ENCODE data around the gene SFT2D1.

The SFT2D1 gene

DNA sequence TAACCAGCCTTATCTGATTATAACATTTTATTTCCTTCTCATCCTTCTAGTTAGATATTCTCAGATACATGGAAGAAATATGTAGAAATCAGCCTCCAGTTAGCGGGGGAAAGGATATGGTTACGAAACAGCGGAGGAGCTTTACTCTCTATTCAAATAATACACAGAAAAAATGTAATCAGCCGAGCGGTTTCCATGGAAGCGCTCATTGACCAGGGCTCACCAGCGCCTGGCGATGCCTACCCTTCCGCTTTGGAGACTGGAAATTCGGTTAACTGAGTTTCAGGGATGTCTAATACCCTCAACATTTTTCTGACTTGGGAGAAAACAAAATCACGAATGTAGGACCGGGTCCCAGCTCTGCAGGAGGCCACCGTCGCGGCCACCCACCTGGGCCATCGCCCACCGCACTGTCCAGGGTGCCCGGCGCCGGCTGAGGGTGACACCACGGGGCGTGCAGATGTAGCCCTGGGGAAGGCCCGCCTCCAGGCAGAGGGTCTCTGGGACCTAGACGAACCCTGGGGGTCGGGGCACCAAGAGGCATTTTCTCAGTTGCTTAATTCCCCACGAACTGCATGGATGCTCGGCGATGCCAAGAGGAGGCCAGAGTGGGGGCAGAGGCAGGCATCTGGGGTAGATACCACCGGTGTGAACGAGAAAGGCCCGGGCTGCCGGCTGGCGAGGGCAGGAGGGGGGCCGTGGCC is 35.8 kb downstream of the SFT2D1 start:
- H3K27me3 ChIP-seq (ENCODE audit: control insufficient read depth in 1 of 2, insufficient read depth in 2 of 2, low read length in 2 of 2) = peaks cover 32 to 40% of the 10 kb centered on the region in 2 donors
- peak overlapping the region in 1 of 2 donors; percentile 54 for H3K4me3 ChIP-seq (ENCODE audit: low read length in 2 of 2)
- H3K9me3 ChIP-seq (ENCODE audit: control insufficient read depth in 2 of 2, low read length in 2 of 2) = no peaks in the 10 kb centered on the region
- H3K36me3 ChIP-seq (ENCODE audit: control insufficient read depth in 2 of 2, insufficient read depth in 2 of 2, low read length in 2 of 2) = no peaks in the 10 kb centered on the region
- H3K27ac ChIP-seq (ENCODE audit: low read length) = no peak overlapping the region
- H3K9ac ChIP-seq (ENCODE audit: low read length in 2 of 2) = no peak overlapping the region
- H3K4me1 ChIP-seq (ENCODE audit: control insufficient read depth, insufficient read depth, low read length) = peaks cover 16% of the 10 kb centered on the region

- Histone ChIP-seq H3K36me3 (ENCODE audit: control insufficient read depth in 2 of 2, insufficient read depth in 2 of 2, low read length in 2 of 2) (no peaks in the 10 kb centered on the region), H3K27ac (ENCODE audit: low read length) (no peak overlapping the region), H3K4me1 (ENCODE audit: control insufficient read depth, insufficient read depth, low read length) (peaks cover 16% of the 10 kb centered on the region), H3K27me3 (ENCODE audit: control insufficient read depth in 1 of 2, insufficient read depth in 2 of 2, low read length in 2 of 2) (peaks cover 32 to 41% of the 10 kb centered on the region in 2 donors), H3K9ac (ENCODE audit: low read length in 2 of 2) (no peak overlapping the region), H3K9me3 (ENCODE audit: control insufficient read depth in 2 of 2, low read length in 2 of 2) (no peaks in the 10 kb centered on the region), H3K4me3 (ENCODE audit: low read length in 2 of 2) (no peak overlapping the region)
Measured at GRCh38 chr6:166305562-166306117, 36.7 kb downstream of the SFT2D1 start.

GRCh38 chr6:166304106-166304505 is 38.2 kb downstream of the SFT2D1 start:
- H3K9me3 ChIP-seq (ENCODE audit: control insufficient read depth in 2 of 2, low read length in 2 of 2) = no peaks in the 10 kb centered on the region
- H3K27me3 ChIP-seq (ENCODE audit: control insufficient read depth in 1 of 2, insufficient read depth in 2 of 2, low read length in 2 of 2) = peaks cover 28 to 38% of the 10 kb centered on the region in 2 donors
- H3K27ac ChIP-seq (ENCODE audit: low read length) = no peak overlapping the region
- H3K9ac ChIP-seq (ENCODE audit: low read length in 2 of 2) = no peak overlapping the region
- peaks cover 16% of the 10 kb centered on the region for H3K4me1 ChIP-seq (ENCODE audit: control insufficient read depth, insufficient read depth, low read length)
- H3K4me3 ChIP-seq (ENCODE audit: low read length in 2 of 2) = no peak overlapping the region
- H3K36me3 ChIP-seq (ENCODE audit: control insufficient read depth in 2 of 2, insufficient read depth in 2 of 2, low read length in 2 of 2) = no peaks in the 10 kb centered on the region

DNA sequence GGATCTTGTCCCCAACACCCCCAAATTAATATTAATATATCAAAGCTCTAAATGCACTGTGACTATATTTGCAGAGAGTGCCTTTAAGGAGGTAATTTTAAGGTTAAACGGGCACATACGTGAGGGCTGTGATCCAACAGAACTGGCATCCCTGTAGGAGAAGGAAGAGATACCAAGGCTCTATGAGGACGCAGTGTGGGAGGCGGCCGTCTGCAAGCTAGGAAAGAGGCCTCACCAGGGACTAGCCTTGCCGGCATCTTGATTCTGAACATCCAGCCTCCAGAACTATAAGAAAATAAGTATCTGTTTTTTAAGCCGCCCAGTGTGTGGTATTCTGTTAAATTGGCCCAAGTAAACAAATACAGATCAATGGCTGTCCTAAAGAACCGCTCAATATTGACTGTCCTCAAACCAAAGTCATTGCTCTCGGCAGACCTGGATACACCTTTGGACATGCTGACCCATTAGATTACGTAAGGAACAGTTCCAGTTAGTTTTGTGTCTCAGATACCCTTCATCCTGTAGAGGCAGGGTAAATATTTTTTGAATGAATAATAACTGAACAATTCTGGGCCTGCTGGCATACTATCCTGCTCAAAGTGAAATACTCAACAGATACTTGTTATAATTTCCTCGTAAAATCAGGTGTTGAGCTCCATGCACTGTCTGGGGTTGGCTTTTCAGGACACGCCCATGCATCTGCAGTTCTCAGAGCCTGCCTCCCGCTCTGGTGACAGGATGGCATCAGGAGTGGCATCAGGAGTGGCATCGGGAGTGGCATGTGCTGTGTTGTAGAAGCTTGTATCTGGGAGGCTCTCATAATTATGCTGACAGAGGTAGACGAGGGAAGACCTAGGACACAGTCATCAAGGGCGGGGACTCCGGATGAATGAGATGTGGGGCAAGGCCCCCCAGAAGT is 40.5 kb downstream of the SFT2D1 start:
- H3K36me3 ChIP-seq (ENCODE audit: control insufficient read depth in 2 of 2, insufficient read depth in 2 of 2, low read length in 2 of 2) = no peaks in the 10 kb centered on the region
- no peak overlapping the region for H3K9ac ChIP-seq (ENCODE audit: low read length in 2 of 2)
- peaks cover 3% of the 10 kb centered on the region for H3K4me1 ChIP-seq (ENCODE audit: control insufficient read depth, insufficient read depth, low read length)
- peaks cover 21 to 24% of the 10 kb centered on the region in 2 donors for H3K27me3 ChIP-seq (ENCODE audit: control insufficient read depth in 1 of 2, insufficient read depth in 2 of 2, low read length in 2 of 2)
- H3K9me3 ChIP-seq (ENCODE audit: control insufficient read depth in 2 of 2, low read length in 2 of 2) = no peaks in the 10 kb centered on the region
- H3K27ac ChIP-seq (ENCODE audit: low read length) = no peak overlapping the region
- H3K4me3 ChIP-seq (ENCODE audit: low read length in 2 of 2) = no peak overlapping the region

- peaks cover 12 to 16% of the 10 kb centered on the region in 2 donors for H3K27me3 ChIP-seq (ENCODE audit: control insufficient read depth in 1 of 2, insufficient read depth in 2 of 2, low read length in 2 of 2)
- no peak overlapping the region for H3K27ac ChIP-seq (ENCODE audit: low read length)
Measured at GRCh38 chr6:166300357-166300987, 41.9 kb downstream of the SFT2D1 start.

GRCh38 chr6:166297606-166298005 is 44.7 kb downstream of the SFT2D1 start:
- Histone ChIP-seq H3K27ac (ENCODE audit: low read length) (no peak overlapping the region), H3K9me3 (ENCODE audit: control insufficient read depth in 2 of 2, low read length in 2 of 2) (no peaks in the 10 kb centered on the region), H3K4me3 (ENCODE audit: low read length in 2 of 2) (no peak overlapping the region), H3K9ac (ENCODE audit: low read length in 2 of 2) (no peak overlapping the region), H3K36me3 (ENCODE audit: control insufficient read depth in 2 of 2, insufficient read depth in 2 of 2, low read length in 2 of 2) (no peaks in the 10 kb centered on the region), H3K4me1 (ENCODE audit: control insufficient read depth, insufficient read depth, low read length) (no peaks in the 10 kb centered on the region), H3K27me3 (ENCODE audit: control insufficient read depth in 1 of 2, insufficient read depth in 2 of 2, low read length in 2 of 2) (peaks cover 7 to 9% of the 10 kb centered on the region in 2 donors)

More at GRCh38 chr6:166300357-166300987, 41.9 kb downstream of the SFT2D1 start:
- Histone ChIP-seq H3K36me3 (ENCODE audit: control insufficient read depth in 2 of 2, insufficient read depth in 2 of 2, low read length in 2 of 2) (no peaks in the 10 kb centered on the region), H3K4me3 (ENCODE audit: low read length in 2 of 2) (no peak overlapping the region), H3K9ac (ENCODE audit: low read length in 2 of 2) (no peak overlapping the region), H3K4me1 (ENCODE audit: control insufficient read depth, insufficient read depth, low read length) (no peaks in the 10 kb centered on the region), H3K9me3 (ENCODE audit: control insufficient read depth in 2 of 2, low read length in 2 of 2) (no peaks in the 10 kb centered on the region)

DNA sequence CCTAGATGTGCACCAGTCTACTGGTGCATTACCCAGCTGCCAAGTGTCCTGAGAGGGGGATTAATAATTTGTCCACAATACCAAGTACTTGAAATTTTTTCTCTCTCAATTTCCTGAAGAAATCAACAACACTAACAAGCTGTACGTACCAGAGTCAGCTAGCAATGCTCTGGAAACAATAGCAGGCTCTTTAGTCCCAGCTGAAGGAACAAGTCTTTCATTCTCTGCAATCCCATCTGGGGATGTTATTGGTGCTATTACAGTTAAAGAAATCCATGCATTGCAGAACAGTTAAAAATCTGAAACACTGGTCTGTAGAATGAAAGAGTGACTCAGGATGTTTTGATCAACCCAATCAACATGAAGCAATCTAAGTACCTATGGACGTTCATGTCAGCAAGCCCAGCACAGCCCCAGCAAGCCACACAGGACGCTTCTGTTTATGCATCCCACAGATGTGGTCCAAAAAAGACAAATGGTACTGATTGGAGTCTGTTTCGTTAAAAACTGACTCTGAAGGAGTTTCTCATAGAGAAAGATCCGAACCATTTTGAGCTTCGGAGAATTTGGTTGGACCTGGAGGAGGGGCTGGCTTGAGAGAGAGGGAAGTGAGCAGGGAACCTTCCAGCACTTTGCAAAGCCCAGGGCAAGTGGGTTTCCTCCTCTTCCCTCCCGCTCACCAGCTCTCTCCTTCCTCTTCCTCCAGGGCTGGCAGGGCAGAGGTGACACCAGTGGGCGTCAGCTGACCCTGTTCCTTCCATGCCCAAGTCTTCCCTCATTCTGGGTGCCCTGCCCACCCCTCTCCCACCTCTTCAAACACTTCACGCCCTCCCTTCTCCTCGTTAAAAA is 46.1 kb downstream of the SFT2D1 start:
- no peak overlapping the region for H3K27ac ChIP-seq (ENCODE audit: low read length)
- H3K9ac ChIP-seq (ENCODE audit: low read length in 2 of 2) = no peak overlapping the region
- H3K4me1 ChIP-seq (ENCODE audit: control insufficient read depth, insufficient read depth, low read length) = no peaks in the 10 kb centered on the region
- no peaks in the 10 kb centered on the region for H3K36me3 ChIP-seq (ENCODE audit: control insufficient read depth in 2 of 2, insufficient read depth in 2 of 2, low read length in 2 of 2)
- H3K9me3 ChIP-seq (ENCODE audit: control insufficient read depth in 2 of 2, low read length in 2 of 2) = no peaks in the 10 kb centered on the region
- peaks cover 9 to 11% of the 10 kb centered on the region in 2 donors for H3K27me3 ChIP-seq (ENCODE audit: control insufficient read depth in 1 of 2, insufficient read depth in 2 of 2, low read length in 2 of 2)
- H3K4me3 ChIP-seq (ENCODE audit: low read length in 2 of 2) = no peak overlapping the region

- Histone ChIP-seq H3K9ac (ENCODE audit: low read length in 2 of 2) (no peak overlapping the region), H3K4me1 (ENCODE audit: control insufficient read depth, insufficient read depth, low read length) (no peaks in the 10 kb centered on the region), H3K36me3 (ENCODE audit: control insufficient read depth in 2 of 2, insufficient read depth in 2 of 2, low read length in 2 of 2) (no peaks in the 10 kb centered on the region), H3K4me3 (ENCODE audit: low read length in 2 of 2) (no peak overlapping the region), H3K27me3 (ENCODE audit: control insufficient read depth in 1 of 2, insufficient read depth in 2 of 2, low read length in 2 of 2) (peaks cover 9 to 12% of the 10 kb centered on the region in 2 donors), H3K9me3 (ENCODE audit: control insufficient read depth in 2 of 2, low read length in 2 of 2) (no peaks in the 10 kb centered on the region), H3K27ac (ENCODE audit: low read length) (no peak overlapping the region)
Measured at GRCh38 chr6:166293731-166294584, 48.4 kb downstream of the SFT2D1 start.

DNA sequence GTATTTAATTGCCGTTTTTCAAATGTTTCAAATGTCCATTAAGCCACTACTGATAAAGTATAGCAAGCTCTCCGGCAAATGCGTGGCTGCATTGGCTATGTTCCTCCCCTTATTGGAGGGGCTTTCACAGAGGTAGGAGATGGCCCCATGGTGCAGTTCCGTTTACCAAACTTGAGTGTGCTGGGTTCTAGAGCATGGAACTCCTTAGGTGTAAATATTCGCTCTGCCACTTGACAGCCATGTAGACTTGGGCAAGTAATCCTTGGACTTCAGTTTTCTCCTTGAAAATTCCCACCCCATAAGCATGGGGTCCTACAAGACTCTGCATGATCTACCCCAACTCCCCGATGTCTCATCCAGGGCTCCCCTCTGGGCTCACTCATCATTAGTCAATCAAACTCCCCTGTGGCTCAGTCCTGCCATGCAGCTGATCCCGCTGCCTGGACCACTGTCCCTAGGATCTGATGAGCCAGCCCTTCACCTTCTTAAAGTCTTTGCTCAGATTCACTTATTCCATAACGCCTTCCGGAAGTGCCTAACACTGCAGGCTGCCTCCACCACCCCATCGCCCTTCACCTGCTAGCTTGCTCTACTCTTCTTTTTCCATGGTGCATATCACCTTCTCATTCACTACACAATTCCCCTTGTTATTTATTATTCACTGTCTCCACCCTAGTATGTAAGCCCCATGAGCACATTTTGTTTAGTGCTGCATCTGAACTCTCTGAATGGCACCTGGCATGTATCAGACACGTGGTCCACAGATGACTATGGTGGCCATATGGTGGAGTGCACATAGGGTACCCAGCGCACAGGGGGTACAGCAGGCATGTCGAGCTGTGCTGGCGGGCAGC is 52.9 kb downstream of the SFT2D1 start:
- Histone ChIP-seq H3K4me3 (ENCODE audit: low read length in 2 of 2) (no peak overlapping the region), H3K27ac (ENCODE audit: low read length) (no peak overlapping the region), H3K9ac (ENCODE audit: low read length in 2 of 2) (no peak overlapping the region), H3K9me3 (ENCODE audit: control insufficient read depth in 2 of 2, low read length in 2 of 2) (no peaks in the 10 kb centered on the region), H3K36me3 (ENCODE audit: control insufficient read depth in 2 of 2, insufficient read depth in 2 of 2, low read length in 2 of 2) (no peaks in the 10 kb centered on the region), H3K27me3 (ENCODE audit: control insufficient read depth in 1 of 2, insufficient read depth in 2 of 2, low read length in 2 of 2) (peaks cover 7 to 8% of the 10 kb centered on the region in 2 donors), H3K4me1 (ENCODE audit: control insufficient read depth, insufficient read depth, low read length) (no peaks in the 10 kb centered on the region)

Measured in stomach smooth muscle (tissue), 2 donors.